Breast epithelium (tissue), 4 donors: Measurements from ENCODE around the gene MVB12A. TPM values are rescaled to one million over a fixed set of nuclear protein-coding genes. Genes with fewer than 3 reads are reported as not detected.

Experiments
- DNase-seq, 2 donors: peaks; one replicate each; pipeline ENCODE4 v3.0.0-alpha.2; 2019; ENCODE audit warnings: low spot score in 2 of 2
- H3K27ac ChIP-seq, 2 donors: fragments of 200-600 bp; sonication (generic) in 1 of 2; one replicate each; pipeline ENCODE4 v1.5.1; 2016 to 2019; ENCODE audit warnings: mild to moderate bottlenecking in 1 of 2
- H3K27me3 ChIP-seq, 2 donors: fragments of 200-600 bp; sonication (generic) in 1 of 2; one replicate each; pipeline versions ENCODE4 v1.5.1 to v1.6.0; 2017 to 2019; ENCODE audit warnings: control low read depth in 1 of 2, mild to moderate bottlenecking in 1 of 2
- H3K36me3 ChIP-seq: fragments of 200-600 bp; one replicate; pipeline ENCODE4 v1.5.1; 2019
- H3K4me1 ChIP-seq, 2 donors: fragments of 200-600 bp; sonication (generic); one replicate each; pipeline ENCODE4 v1.5.1; 2016 to 2019; ENCODE audit warnings: control low read depth in 1 of 2
- H3K4me3 ChIP-seq, 3 donors: fragments of 200-600 bp; sonication (generic); 1 replicate in 2 of 3; 2 replicates in 1 of 3; pipeline ENCODE4 v1.5.1; 2016 to 2019; ENCODE audit warnings: mild to moderate bottlenecking in 3 of 3, moderate library complexity in 2 of 3
- H3K9me3 ChIP-seq, 2 donors: fragments of 200-600 bp; sonication (generic) in 1 of 2; one replicate each; pipeline ENCODE4 v1.5.1; 2016 to 2019; ENCODE audit warnings: control low read depth in 1 of 2
- POLR2A ChIP-seq: fragments of 450-650 bp; IDR thresholded peaks from one replicate; pipeline ENCODE4 v1.6.1; 2016; ENCODE audit warnings: antibody characterized with exemption, mild to moderate bottlenecking, moderate library complexity
- POLR2AphosphoS5 ChIP-seq, 3 donors: sonication (generic); formaldehyde crosslinking; IDR thresholded peaks; one replicate each; pipeline ENCODE4 v1.6.1; 2017; ENCODE audit warnings: antibody characterized with exemption in 3 of 3
- intact Hi-C: fragments of 100-400 bp; cut with DNase I; formaldehyde crosslinking; loops from one replicate; pipeline ENCODE4 v1.15.1; 2023; ENCODE audit warnings: low total_unique reads
- total RNA-seq, 3 donors: library from RNA; depleted of rRNA; stranded (reverse); fragments of >200 nt; gene quantifications; one replicate each; pipeline ENCODE4 v1.1.0, GENCODE V29; 2016
- TF ChIP-seq, protein P1 (sequence below), 3 donors: fragments of 450-650 bp; IDR thresholded peaks; one replicate each; pipeline ENCODE4 v1.5.1; 2016 to 2017; ENCODE audit warnings: antibody characterized with exemption in 3 of 3, mild to moderate bottlenecking in 3 of 3, moderate library complexity in 3 of 3

The MVB12A gene
- total RNA-seq, 3 donors from 2014 or later = 51.5 to 76.4 (median 74.1) TPM

DNA sequence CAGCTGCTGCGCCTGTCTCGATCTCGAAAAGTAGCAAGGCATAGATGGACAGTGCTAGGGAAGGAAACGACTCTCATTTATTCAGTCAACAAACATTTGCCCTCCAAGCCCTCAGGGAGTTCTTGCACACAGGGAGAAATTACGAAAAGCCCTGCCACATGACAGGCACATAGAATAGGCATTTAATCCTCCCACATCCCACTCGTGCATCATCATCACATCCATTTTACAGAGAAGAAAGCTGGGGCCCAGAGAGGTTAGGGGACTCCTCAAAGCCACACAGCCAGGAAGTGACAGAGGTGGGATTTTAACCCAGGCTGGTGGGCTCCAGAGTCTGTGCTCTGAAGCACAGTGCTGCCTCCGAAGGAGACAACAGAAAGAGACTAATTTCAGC is 17.0 kb downstream of the MVB12A start:
- intact Hi-C loops = no loop called here
- no peak overlapping the region for H3K4me3 ChIP-seq
- H3K36me3 ChIP-seq = no peaks in the 10 kb centered on the region
- H3K27me3 ChIP-seq = no peaks in the 10 kb centered on the region
- TF ChIP-seq POLR2AphosphoS5 (IDR thresholded peaks at IDR 0.05) = no peak
- TF ChIP-seq, protein P1, sequence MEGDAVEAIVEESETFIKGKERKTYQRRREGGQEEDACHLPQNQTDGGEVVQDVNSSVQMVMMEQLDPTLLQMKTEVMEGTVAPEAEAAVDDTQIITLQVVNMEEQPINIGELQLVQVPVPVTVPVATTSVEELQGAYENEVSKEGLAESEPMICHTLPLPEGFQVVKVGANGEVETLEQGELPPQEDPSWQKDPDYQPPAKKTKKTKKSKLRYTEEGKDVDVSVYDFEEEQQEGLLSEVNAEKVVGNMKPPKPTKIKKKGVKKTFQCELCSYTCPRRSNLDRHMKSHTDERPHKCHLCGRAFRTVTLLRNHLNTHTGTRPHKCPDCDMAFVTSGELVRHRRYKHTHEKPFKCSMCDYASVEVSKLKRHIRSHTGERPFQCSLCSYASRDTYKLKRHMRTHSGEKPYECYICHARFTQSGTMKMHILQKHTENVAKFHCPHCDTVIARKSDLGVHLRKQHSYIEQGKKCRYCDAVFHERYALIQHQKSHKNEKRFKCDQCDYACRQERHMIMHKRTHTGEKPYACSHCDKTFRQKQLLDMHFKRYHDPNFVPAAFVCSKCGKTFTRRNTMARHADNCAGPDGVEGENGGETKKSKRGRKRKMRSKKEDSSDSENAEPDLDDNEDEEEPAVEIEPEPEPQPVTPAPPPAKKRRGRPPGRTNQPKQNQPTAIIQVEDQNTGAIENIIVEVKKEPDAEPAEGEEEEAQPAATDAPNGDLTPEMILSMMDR (IDR thresholded peaks at IDR 0.05) = no peak
- TF ChIP-seq POLR2A = no peak
- no peaks in the 10 kb centered on the region for H3K9me3 ChIP-seq
- H3K27ac ChIP-seq = no peak overlapping the region
- DNase-seq = no peak
- no peaks in the 10 kb centered on the region for H3K4me1 ChIP-seq

DNA sequence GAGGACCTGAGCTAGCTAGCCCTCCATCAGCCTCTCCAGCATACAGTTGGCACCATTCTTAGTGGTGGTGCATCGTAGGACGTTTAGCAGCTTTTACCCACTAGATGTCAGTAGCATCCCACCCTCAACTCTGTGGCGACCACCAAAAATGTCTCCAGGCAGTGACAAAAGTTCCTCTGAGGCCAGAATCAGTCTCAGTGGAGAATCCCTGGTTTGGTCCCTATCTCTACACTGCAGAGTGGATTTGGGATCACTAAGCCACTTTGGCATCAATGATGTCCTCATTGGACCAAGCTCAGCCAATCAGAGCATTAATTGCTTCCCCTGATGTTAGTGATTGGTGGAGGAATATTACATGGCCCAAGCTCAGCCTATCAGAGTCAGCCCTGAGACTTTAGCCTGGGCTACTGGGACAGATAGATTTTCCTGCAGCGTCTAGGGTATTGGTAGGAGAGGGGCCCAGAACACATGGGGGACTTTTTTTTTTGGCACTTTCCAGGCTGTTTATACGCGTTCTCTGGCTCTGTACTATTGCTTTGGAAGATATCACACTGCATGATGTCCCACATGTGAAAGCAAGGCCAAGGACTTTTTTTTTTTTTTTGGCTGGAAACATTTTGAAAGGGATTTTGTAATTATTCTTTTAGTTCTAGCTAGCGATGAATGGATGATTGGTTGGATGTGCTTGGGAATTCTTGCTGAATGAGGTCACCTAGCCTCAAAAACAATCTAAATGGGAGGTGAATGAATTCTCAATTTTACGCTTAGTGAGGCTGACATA is 21.6 kb downstream of the MVB12A start:
- peak overlapping the region; percentile 40 to 57 for H3K27ac ChIP-seq
- no peak overlapping the region for H3K4me3 ChIP-seq
- intact Hi-C loops = no loop called here
- no peak for TF ChIP-seq POLR2AphosphoS5 (IDR thresholded peaks at IDR 0.05)
- no peak for DNase-seq
- H3K27me3 ChIP-seq = no peaks in the 10 kb centered on the region
- H3K4me1 ChIP-seq = no peaks in the 10 kb centered on the region
- no peaks in the 10 kb centered on the region for H3K9me3 ChIP-seq
- H3K36me3 ChIP-seq = no peaks in the 10 kb centered on the region

DNA sequence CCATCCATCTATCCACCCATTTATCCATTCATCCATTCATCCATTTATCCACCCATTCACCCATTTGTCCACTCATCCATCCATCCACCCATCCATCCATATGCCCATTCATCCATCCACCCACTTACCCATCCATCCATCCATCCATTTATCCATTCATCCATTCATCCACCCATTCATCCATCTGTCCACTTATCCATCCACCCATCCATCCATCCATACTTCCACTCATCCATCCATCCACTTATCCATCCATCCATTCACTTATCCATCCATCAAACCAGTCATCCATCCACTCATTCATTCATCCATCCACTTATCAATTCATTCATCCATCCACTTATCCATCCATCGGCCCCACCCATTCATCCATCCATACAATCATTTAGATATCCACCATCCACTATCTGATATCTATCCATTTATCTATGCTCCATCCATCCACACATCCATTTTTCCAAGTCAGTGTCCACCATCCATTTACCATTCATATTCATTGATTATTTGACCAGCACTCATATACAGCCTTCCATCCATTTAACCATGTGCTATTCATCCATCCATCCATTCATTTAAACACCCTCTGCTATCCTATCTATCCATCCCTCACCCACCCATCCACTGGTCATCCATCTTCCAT is 25.8 kb downstream of the MVB12A start:
- no peaks in the 10 kb centered on the region for H3K9me3 ChIP-seq
- intact Hi-C loops = no loop called here
- no peak for TF ChIP-seq POLR2AphosphoS5 (IDR thresholded peaks at IDR 0.05)
- TF ChIP-seq, protein P1 (IDR thresholded peaks at IDR 0.05) = no peak
- no peak for TF ChIP-seq POLR2A
- no peak overlapping the region for H3K27ac ChIP-seq
- no peaks in the 10 kb centered on the region for H3K4me1 ChIP-seq
- no peak overlapping the region for H3K4me3 ChIP-seq
- DNase-seq = no peak
- H3K36me3 ChIP-seq = no peaks in the 10 kb centered on the region
- no peaks in the 10 kb centered on the region for H3K27me3 ChIP-seq

DNA sequence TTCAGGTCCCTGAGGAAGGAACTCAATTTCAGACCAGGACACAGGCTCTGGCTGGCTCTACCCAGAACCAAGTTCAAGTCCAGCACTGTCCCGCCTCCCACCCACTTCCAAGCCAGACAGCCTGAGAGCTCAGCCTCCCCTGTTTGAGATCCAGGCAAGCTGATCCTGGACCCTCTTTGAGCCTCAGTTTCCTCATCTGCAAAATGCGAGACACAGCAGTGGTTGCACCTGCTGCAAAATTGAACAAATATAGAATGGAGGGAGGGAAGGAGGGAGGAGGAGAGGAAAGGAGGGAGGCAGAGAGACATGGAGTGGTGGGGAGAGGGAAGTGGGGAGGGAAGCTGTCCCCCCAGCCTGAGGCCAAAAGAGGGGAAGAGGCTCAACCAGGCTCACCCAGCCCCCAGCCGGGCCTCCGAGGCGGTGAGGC is 27.9 kb downstream of the MVB12A start:
- no peaks in the 10 kb centered on the region for H3K9me3 ChIP-seq
- DNase-seq = no peak
- intact Hi-C loops = no loop called here
- peak overlapping the region in 1 of 2 donors; percentile 55 for H3K27ac ChIP-seq
- H3K4me3 ChIP-seq = peak overlapping the region in 2 of 3 donors; percentile 57 to 77
- H3K4me1 ChIP-seq = no peaks in the 10 kb centered on the region
- TF ChIP-seq POLR2A (no peak), POLR2AphosphoS5 (IDR thresholded peaks at IDR 0.05) (no peak)
- TF ChIP-seq, protein P1 (IDR thresholded peaks at IDR 0.05) = no peak
- no peaks in the 10 kb centered on the region for H3K36me3 ChIP-seq
- no peaks in the 10 kb centered on the region for H3K27me3 ChIP-seq

DNA sequence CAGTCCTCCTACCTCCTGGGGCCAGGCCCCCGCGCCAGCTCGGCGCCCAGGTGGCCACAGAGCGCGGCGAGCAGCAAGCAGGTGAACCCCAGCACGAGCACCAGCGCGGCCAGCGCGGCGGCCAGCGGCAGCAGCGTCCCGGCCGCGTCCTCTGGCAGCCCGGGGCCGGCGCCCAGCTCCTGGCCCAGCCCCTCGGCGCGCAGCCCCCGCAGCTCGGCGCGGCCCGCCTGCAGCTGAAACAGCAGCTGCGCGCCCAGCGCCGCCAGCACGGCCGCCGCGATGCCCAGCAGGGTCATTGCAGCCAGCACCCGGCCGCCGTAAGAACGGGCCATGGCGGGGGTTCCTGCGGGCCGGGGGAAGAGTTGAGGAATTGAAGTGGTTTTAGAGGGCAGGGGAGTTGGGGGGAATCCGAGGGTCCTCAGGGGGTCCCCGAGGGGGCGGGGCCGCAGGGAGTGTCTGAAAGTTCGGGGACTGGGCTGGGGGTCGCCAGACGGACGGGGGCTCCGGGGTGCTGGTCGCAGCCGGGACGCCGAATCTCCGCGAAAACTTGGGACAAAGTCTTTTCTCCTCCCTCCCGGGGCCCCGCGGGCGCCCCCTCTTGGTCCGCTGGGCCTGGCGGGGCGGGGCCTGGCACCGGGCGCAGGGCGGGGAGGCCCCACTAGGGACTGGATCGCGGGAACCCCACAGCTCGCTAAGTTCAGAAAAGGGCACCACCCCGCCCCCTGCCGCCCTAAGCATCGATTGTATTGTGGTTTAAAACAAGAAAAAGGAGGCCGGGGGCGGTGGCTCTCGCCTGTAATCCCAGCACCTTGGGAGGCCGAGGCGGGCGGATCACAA is 28.5 kb downstream of the MVB12A start, which contains the start of gene TMEM221:
Gene TMEM221 (minus strand): TSS at position 538 of the 837 bp plus-strand sequence. CDS start 206 bp downstream, at position 332.
- intact Hi-C loops = no loop called here
- H3K36me3 ChIP-seq = no peaks in the 10 kb centered on the region
- no peak for DNase-seq
- no peak for TF ChIP-seq POLR2A
- TF ChIP-seq, protein P1 (IDR thresholded peaks at IDR 0.05) = peak in 2 of 3 donors; percentile 17 to 24
- no peak for TF ChIP-seq POLR2AphosphoS5 (IDR thresholded peaks at IDR 0.05)
- no peaks in the 10 kb centered on the region for H3K4me1 ChIP-seq
- H3K27ac ChIP-seq = peak within 1 kb of the TSS in 1 of 2 donors; percentile 55
- no peaks in the 10 kb centered on the region for H3K9me3 ChIP-seq
- H3K27me3 ChIP-seq = no peaks in the 10 kb centered on the region
- H3K4me3 ChIP-seq = peak within 1 kb of the TSS; percentile 38 to 77 (median 57)
